K562 (cell line): ENCODE results near the gene MMP15. TPM values are rescaled to one million over a fixed set of nuclear protein-coding genes. Genes with fewer than 3 reads are reported as not detected.

ENCODE experiments used
- ATAC-seq: fragments of 200-7000 bp; cut with Tn5 transposase; 3 replicates; pipeline ENCODE4 v1.9.1; 2020; ENCODE audit warnings: moderate library complexity
- BruUV-seq: library from RNA; stranded (reverse); fragments of 400-500 nt; replicated peaks from 2 replicates; lab custom pipeline; 2021; lab: Mats Ljungman, UMichigan
- CTCF ChIA-PET: fragments of 300-600 bp; formaldehyde crosslinking; extraction: SDS; loops from one replicate; lab custom pipeline; 2021; ENCODE audit warnings: low intra/inter-chr PET ratio; lab: Yijun Ruan, JAX
- POLR2A ChIA-PET: fragments of 300-600, 350-650 bp; sonication (Branson Sonifier 250); formaldehyde crosslinking; extraction: SDS; loops from one replicate; lab custom pipeline; 2021; ENCODE audit warnings: antibody characterized with exemption, inconsistent platforms; lab: Yijun Ruan, JAX
- DNase-seq, 4 experiments: peaks; one replicate each; pipeline versions ENCODE4 v3.0.0 to v3.0.0-alpha.2; 2011 to 2018; ENCODE audit warnings: low spot score in 3 of 4, mixed read lengths in 3 of 4; ENCODE audit errors: extremely low read depth in 1 of 4
- FAIRE-seq: peaks from 2 replicates; lab custom pipeline; 2011; peaks lifted over from hg19 to GRCh38; lab: Jason Lieb, UNC
- H2AFZ ChIP-seq: 2 replicates; pipeline ENCODE4 v1.6.0; 2011; ENCODE audit warnings: low read depth, low read length, control low read depth, inconsistent platforms
- H3K27ac ChIP-seq: fragments of 200-600 bp; 3 replicates; pipeline ENCODE4 v1.8.0; 2011; ENCODE audit warnings: low read depth, mild to moderate bottlenecking, control low read depth, inconsistent platforms, low read length, moderate library complexity, mixed read lengths; ENCODE audit errors: extremely low read depth
- H3K27me3 ChIP-seq, 2 experiments: fragments of 300-600 bp in 1 of 2; 2 replicates in 1 of 2; 3 replicates in 1 of 2; pipeline versions ENCODE4 v1.6.0 to v1.8.0; 2011; ENCODE audit warnings: inconsistent platforms in 2 of 2, low read length in 2 of 2, mild to moderate bottlenecking in 1 of 2, mixed read lengths in 1 of 2, moderate library complexity in 1 of 2; ENCODE audit not compliant: control insufficient read depth in 2 of 2, insufficient read depth in 2 of 2
- H3K36me3 ChIP-seq: fragments of 300-600 bp; 3 replicates; pipeline ENCODE4 v1.8.0; 2011; ENCODE audit warnings: mild to moderate bottlenecking, low read length, inconsistent platforms; ENCODE audit not compliant: control insufficient read depth, insufficient read depth
- H3K4me1 ChIP-seq, 2 experiments: fragments of 200-600 bp in 1 of 2; replicated peaks in 1 of 2; 2 replicates in 1 of 2; 3 replicates in 1 of 2; pipeline versions ENCODE4 v1.5.1 to v1.8.0; 2011; ENCODE audit warnings: inconsistent platforms in 2 of 2, low read length in 2 of 2, mild to moderate bottlenecking in 1 of 2, mixed read lengths in 1 of 2, moderate library complexity in 1 of 2; ENCODE audit not compliant: control insufficient read depth in 2 of 2, insufficient read depth in 2 of 2
- H3K4me2 ChIP-seq: 2 replicates; pipeline ENCODE4 v1.6.1; 2011; ENCODE audit warnings: low read length, control low read depth, inconsistent platforms, mixed read lengths; ENCODE audit not compliant: insufficient read depth
- H3K4me3 ChIP-seq: fragments of 200-600 bp; sonication (generic), shearing (Covaris generic); 2 replicates; pipeline ENCODE4 v1.5.1; 2016; ENCODE audit warnings: control low read depth, inconsistent platforms
- H3K79me2 ChIP-seq: fragments of 200-600 bp; 3 replicates; pipeline ENCODE4 v1.8.0; 2011; ENCODE audit warnings: low read length, inconsistent platforms; ENCODE audit not compliant: control insufficient read depth, insufficient read depth
- H3K9ac ChIP-seq, 2 experiments: 2 replicates each; pipeline versions ENCODE4 v1.6.0 to v1.6.1; 2011; ENCODE audit warnings: low read depth in 2 of 2, low read length in 2 of 2, control low read depth in 1 of 2, inconsistent platforms in 1 of 2, mild to moderate bottlenecking in 1 of 2, mixed read lengths in 1 of 2; ENCODE audit not compliant: insufficient read depth in 1 of 2
- H3K9me1 ChIP-seq: one replicate; pipeline ENCODE4 v1.6.0; 2011; ENCODE audit warnings: inconsistent platforms, mild to moderate bottlenecking, low read length, moderate library complexity; ENCODE audit not compliant: control insufficient read depth, insufficient read depth
- H3K9me3 ChIP-seq: replicated peaks from 2 replicates; pipeline ENCODE4 v1.5.1; 2011; ENCODE audit warnings: low read depth, low read length, inconsistent platforms; ENCODE audit not compliant: control insufficient read depth, insufficient read depth
- H4K20me1 ChIP-seq: replicated peaks from 2 replicates; pipeline ENCODE4 v1.6.1; 2011; ENCODE audit warnings: low read length, inconsistent platforms, mixed read lengths; ENCODE audit not compliant: control insufficient read depth, insufficient read depth
- ESRRA ChIP-seq: fragments of 450-650 bp; IDR thresholded peaks from 2 replicates; pipeline ENCODE4 v1.6.1; 2014; ENCODE audit warnings: low read depth, mild to moderate bottlenecking, moderate library complexity, borderline replicate concordance
- GATAD2A ChIP-seq: fragments of 450-650 bp; IDR thresholded peaks from 2 replicates; pipeline ENCODE4 v1.6.1; 2017
- POLR2AphosphoS5 ChIP-seq: IDR thresholded peaks from 2 replicates; pipeline ENCODE4 v1.6.1; 2011; ENCODE audit warnings: mild to moderate bottlenecking, low read depth, low read length, moderate library complexity; ENCODE audit not compliant: control insufficient read depth, insufficient read depth
- TRIM24 ChIP-seq, 2 experiments: fragments of 450-650 bp; IDR thresholded peaks; 2 replicates each; pipeline ENCODE4 v1.6.1; 2016
- WGBS: fragments of 100-300 bp; shearing (Covaris generic); methylation state at CpG from one replicate; pipeline ENCODE4 v1.1.6; 2016; ENCODE audit warnings: low coverage, mixed read lengths; ENCODE audit not compliant: insufficient coverage; ENCODE audit errors: missing lambda C conversion rate; 5-methylcytosine and 5-hydroxymethylcytosine counted together
- in situ Hi-C: fragments of 300-500 bp; cut with MboI; formaldehyde crosslinking; loops from 4 replicates; pipeline ENCODE4 v1.15.0; 2018; ENCODE audit warnings: inconsistent platforms, mixed read lengths
- intact Hi-C: fragments of 100-400 bp; cut with micrococcal nuclease; formaldehyde crosslinking; loops from 2 replicates; pipeline ENCODE4 v1.14.2; 2022
- polyA plus RNA-seq, 8 experiments: library from polyadenylated mRNA; depleted of rRNA in 4 of 8; stranded (reverse) in 5 of 8; unstranded in 3 of 8; fragments of >200 nt; fragmentation: Nextera tagmentation in 2 of 8; fragmentation: Illumina TruSeq in 1 of 8; extraction: Ambion mirVana in 2 of 8; extraction: Trizol in 1 of 8; gene quantifications; 2 replicates each; pipeline versions ENCODE4 v1.2.1 to v1.2.3, GENCODE V29; 2011 to 2014; ENCODE audit warnings: inconsistent platforms in 1 of 8, missing spikeins in 1 of 8
- total RNA-seq, 7 experiments: library from RNA; depleted of rRNA in 6 of 7; stranded (reverse); fragments of >200 nt in 6 of 7; fragmentation: Illumina TruSeq in 2 of 7; extraction: Trizol in 2 of 7; gene quantifications; 2 replicates each; pipeline versions ENCODE4 v1.2.1 to v1.2.3, GENCODE V29; 2011 to 2021; ENCODE audit warnings: low replicate concordance in 1 of 7
- TF ChIP-seq, protein P1 (sequence below): fragments of 450-650 bp; IDR thresholded peaks from 2 replicates; pipeline ENCODE4 v1.6.1; 2018; ENCODE audit not compliant: partially characterized antibody

MMP15 gene
- total and polyA plus RNA-seq, 9 of the 15 experiments (the other 6 are each of a cell fraction or from before 2014, with no cell fraction given): 0.01 to 20.4 (median 5.5) TPM

DNA sequence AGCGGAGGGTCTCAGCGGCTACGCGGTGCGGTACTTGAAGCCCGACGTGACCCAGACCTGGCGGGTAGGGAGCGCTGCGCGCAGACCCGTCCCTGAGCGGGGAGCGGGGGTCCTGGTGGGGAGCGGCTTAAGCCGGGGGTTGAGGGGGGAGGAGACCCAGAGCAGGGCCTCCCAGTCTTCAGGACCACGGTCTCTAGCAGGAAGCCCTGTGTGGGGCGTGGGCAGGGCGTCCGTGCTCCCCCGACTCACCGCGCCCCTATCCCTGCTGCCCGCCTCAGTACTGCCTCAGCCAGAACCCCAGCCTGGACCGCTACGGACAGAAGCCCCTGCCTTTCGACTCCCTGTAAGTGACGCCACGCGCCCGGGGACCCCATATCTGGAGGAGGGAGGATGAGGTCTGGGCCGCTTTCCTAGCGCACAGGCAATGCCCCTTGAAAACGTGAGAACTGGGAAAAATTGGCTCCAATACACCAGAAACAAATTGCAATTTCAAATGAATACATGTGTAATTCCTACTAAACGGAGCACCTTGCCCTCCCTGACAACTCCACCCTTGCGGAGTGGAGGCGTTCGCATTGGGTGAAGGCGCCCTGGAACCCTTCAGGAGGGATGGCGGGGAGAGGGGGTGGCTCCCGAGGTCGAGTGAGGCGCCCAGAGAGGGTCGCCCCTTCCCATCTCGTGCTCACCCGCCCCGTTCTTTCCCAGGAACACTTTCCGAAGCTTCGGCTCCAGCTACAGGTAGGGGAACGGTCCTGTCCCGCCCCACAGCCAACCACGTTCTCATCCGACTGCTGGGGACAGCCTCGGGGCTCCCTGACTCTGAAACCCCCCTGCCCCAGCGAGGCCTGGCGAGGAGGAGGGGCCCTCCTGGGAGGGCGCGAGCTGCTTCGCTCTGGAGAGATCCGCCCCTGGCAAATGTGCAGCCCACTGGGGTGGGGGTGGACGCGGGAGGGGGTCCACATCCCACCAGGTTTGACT is 40.1 kb upstream of the MMP15 start (continued):
- TF ChIP-seq ESRRA (no peak), POLR2AphosphoS5 (no peak)
- TF ChIP-seq, protein P1, sequence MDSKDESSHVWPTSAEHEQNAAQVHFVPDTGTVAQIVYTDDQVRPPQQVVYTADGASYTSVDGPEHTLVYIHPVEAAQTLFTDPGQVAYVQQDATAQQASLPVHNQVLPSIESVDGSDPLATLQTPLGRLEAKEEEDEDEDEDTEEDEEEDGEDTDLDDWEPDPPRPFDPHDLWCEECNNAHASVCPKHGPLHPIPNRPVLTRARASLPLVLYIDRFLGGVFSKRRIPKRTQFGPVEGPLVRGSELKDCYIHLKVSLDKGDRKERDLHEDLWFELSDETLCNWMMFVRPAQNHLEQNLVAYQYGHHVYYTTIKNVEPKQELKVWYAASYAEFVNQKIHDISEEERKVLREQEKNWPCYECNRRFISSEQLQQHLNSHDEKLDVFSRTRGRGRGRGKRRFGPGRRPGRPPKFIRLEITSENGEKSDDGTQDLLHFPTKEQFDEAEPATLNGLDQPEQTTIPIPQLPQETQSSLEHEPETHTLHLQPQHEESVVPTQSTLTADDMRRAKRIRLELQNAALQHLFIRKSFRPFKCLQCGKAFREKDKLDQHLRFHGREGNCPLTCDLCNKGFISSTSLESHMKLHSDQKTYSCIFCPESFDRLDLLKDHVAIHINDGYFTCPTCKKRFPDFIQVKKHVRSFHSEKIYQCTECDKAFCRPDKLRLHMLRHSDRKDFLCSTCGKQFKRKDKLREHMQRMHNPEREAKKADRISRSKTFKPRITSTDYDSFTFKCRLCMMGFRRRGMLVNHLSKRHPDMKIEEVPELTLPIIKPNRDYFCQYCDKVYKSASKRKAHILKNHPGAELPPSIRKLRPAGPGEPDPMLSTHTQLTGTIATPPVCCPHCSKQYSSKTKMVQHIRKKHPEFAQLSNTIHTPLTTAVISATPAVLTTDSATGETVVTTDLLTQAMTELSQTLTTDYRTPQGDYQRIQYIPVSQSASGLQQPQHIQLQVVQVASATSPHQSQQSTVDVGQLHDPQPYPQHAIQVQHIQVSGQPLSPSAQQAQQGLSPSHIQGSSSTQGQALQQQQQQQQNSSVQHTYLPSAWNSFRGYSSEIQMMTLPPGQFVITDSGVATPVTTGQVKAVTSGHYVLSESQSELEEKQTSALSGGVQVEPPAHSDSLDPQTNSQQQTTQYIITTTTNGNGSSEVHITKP: peak; percentile 69

DNA sequence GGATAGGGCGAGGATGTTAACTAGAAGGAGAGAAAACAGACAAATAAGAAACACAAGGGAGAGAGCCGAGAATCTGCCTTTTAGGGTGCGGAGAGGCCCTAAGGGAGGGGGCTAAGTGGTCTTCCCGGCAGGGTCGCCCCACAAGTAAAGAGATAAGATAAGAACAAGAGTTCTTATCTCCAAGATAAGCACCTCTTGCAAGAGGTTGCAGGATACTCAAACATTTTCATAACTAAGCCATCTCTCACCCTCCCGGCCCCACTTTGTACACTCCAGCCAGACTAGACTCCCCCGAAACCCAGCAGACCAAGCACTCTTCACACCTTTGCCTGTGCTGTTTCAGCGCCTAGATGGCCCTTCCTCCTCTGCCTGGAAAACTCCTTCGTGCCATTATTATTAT is 39.4 kb upstream of the MMP15 start:
- no peak overlapping the region for H3K4me3 ChIP-seq
- TF ChIP-seq GATAD2A (no peak), TRIM24 (IDR thresholded peaks at IDR 0.05) (peak in 1 of 2 experiments; percentile 14; a peak in 1 of 4 replicates)
- BruUV-seq: no TSS peak
- no peak overlapping the region for H3K4me2 ChIP-seq
- no peaks in the 10 kb centered on the region for H3K9me3 ChIP-seq
- intact Hi-C loops: no loop called here
- no peak overlapping the region for H2AFZ ChIP-seq
- peak overlapping the region in 1 of 2 experiments; percentile 91; a peak in 1 of 4 replicates for H3K9ac ChIP-seq
- peaks cover 6 to 21% of the 10 kb centered on the region in 2 experiments; a peak in 4 of 5 replicates for H3K4me1 ChIP-seq
- no peaks in the 10 kb centered on the region for H3K79me2 ChIP-seq
- no peaks in the 10 kb centered on the region for H3K36me3 ChIP-seq
- ATAC-seq (no peak), DNase-seq (no peak), FAIRE-seq (no peak)
- ChIA-PET POLR2A (no interaction called here), CTCF (no interaction called here)
- H4K20me1 ChIP-seq: no peaks in the 10 kb centered on the region
- in situ Hi-C loops: no loop called here
- H3K9me1 ChIP-seq: no peaks in the 10 kb centered on the region
- no peak overlapping the region for H3K27ac ChIP-seq
- no peaks in the 10 kb centered on the region for H3K27me3 ChIP-seq
- 56% methylated on average over 9 of the region's 9 CpGs for WGBS
